HuH-7 (cell line): ENCODE data around the gene PRDX5.

Experiments used
- DNase-seq: peaks from one replicate; pipeline ENCODE4 v3.0.0; 2011; ENCODE audit warnings: low spot score

Gene PRDX5

GRCh38 chr11:64324692-64325469 is 7.0 kb downstream of the PRDX5 start:
- no peak for DNase-seq

DNA sequence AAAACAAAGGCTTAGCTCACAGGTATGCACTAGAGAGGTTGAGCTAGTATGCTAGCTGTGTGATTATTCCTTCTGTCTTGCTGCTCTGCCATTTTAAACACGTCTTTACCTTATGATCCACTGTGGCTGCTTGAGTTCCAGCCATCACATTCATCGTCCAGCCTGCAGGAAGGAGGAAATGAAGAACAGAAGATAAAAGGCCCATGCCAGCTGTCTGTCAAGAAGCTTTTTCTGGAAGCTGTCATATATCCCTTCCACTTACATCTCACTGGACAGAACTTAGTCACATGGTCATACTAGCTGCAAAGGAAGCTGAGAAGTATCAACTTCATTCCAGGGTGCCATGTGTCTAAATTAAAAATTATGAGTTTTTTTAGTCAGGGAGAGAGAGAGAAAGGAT is 9.5 kb downstream of the PRDX5 start:
- no peak for DNase-seq

DNA sequence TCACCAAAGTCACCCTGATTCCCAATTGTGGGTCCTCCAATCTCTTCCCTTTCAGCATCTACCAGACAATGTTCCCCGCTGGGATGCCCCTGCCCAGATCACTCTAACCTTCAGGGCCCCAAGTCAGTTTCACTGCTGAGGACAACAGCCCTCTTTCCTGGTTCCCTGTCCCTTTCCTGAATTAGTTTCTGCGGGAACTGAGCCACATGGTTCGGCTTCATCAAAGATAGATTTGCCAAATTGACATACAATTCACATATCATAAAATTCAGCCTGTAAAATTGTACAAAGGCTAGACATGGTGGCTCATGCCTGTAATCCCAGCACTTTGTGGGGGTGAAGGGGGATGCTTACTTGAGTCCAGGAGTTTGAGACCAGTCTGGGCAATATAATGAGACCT is 10.1 kb downstream of the PRDX5 start:
- DNase-seq, result no peak

DNA sequence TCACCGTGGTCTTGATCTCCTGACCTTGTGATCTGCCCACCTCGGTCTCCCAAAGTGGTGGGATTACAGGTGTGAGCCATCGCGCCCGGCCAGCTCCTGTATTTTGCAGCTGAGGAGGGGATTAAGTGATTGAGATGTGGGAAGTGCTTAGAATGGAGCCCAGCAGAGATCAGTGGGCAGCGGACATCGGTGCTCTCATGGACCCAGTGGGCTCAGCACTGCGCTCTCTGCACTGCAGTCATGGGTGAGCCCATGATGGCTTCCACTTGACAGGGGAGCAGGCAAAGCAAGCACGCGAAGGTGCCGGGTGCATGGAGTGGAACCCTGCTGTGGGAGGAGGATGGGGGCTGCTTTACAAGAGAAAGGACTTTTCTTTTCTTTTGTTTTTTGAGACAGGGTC is 13.0 kb downstream of the PRDX5 start:
- no peak for DNase-seq

DNA sequence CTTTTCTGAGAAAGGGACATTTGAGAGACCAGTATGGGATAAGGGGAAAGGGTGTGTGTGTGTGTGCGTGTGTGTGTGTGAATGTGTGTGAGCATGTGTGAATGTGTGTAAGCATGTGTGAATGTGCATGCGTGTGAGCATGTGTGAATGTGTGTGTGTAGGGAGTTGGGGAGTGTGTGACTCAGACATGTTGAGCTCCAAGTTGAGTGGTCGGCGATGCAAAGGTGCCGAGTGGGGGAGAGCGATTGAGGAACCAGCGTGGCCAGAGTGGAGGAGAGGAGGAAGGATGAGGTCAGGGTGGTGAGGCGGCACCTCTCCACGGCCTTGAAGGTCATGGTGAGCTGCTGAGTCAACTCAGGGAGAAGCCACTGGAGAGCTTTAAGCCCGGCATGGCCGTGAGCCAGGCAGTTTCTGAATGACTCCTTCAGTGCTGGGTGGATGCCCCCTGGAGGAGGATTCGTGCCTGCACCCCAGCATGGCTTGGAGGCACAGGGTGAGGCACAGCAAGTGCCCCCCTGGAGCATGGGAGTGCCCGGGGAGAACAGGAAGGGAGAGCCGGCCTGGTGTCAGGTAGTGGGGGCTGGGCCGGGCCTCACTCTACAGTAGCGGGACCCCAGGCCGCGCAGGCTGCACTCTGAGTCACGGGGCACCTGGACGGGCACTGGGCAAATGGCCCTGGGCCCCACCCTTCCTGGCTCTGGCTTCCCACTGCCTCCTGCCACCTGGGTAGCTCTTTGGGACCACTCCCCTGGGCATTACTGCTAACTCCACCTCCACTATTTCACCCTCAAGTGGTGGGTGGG is 13.8 kb downstream of the PRDX5 start:
- DNase-seq, result no peak

- no peak for DNase-seq
Observed at GRCh38 chr11:64333556-64333955, 15.6 kb downstream of the PRDX5 start.

DNA sequence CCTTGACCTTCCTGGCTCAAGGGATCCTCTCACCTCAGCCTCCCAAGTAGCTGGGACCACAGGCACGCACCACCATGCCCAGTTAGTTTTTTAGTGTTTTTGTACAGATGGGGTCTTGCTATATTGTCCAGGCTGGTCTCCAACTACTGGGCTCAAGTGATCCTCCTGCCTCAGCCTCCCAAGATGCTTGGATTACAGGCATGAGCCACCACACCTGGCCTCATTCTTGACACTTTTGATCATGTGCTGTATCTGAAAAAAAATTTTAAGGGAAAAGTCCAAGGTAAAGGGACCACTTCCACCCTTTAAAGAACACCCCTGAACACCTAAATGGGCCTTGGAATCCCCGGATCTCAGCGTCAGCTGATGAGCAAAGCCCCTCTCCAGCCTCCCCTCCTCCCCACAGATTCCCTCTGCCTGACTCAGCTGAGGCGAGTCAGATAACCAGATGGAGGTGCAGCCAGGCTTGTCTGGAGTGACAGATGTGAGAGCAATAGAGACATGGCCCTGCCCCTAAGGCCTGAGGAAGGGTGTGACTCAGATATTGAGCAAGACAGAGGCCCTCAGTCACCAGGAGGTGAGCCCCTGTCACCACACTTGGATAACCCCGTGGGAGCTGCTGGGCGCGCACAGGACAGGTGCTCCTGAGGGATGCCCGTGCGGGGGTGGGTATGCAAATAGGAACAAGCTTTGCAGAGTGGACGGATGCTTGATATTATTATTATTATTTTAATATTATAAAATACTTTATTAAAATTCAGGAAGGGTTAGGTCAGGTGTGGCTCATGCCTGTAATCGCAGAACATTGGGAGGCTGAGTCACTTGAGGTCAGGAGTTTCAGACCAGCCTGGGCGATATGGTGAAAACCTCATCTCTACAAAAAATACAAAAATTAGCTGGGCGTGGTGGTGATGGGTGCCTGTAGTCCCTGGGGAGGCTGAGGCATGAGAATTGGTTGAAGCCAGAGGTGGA is 17.1 kb downstream of the PRDX5 start:
- peak; percentile 76 for DNase-seq

DNA sequence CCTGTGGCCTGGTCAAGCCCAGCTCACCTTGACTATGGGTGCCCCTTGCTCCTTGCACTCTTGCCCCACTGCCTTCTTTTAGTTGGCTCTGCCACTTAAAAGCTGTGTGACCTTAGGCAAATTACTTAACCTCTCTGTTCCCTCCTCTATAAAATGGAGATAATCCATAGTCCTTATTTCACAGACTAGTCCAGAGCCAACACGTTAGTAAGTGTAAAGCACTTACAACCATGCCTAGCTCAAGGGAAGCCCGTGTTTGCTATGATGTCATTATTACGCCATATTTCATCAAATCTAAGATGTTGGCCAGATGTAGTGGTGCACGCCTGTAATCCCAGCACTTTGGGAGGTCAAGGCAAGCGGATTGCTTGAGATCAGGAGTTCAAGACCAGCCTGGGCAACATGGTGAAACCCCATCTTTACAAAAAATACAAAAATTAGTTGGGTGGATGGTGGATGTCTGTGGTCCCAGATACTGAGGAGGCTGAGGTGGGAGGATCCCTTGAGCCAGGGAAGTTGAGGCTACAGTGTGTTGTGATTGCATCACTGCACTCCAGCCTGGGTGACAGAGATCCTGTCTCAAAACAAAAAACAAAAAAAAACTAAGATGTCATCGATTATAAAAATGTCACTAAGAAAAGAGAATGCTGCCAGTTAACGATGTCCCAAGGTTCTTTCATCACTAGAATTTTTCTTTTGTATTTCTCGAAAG is 19.8 kb downstream of the PRDX5 start:
- no peak for DNase-seq

- no peak for DNase-seq
Observed at GRCh38 chr11:64338716-64339115, 20.8 kb downstream of the PRDX5 start.

GRCh38 chr11:64339286-64339685 is 21.4 kb downstream of the PRDX5 start:
- no peak for DNase-seq

GRCh38 chr11:64339754-64340408 is 22.0 kb downstream of the PRDX5 start, which contains the start of gene CCDC88B:
Gene CCDC88B, plus strand, starts transcription at chr11:64340204. Its CDS starts 63 bp downstream, at chr11:64340267.
- no peak for DNase-seq

DNA sequence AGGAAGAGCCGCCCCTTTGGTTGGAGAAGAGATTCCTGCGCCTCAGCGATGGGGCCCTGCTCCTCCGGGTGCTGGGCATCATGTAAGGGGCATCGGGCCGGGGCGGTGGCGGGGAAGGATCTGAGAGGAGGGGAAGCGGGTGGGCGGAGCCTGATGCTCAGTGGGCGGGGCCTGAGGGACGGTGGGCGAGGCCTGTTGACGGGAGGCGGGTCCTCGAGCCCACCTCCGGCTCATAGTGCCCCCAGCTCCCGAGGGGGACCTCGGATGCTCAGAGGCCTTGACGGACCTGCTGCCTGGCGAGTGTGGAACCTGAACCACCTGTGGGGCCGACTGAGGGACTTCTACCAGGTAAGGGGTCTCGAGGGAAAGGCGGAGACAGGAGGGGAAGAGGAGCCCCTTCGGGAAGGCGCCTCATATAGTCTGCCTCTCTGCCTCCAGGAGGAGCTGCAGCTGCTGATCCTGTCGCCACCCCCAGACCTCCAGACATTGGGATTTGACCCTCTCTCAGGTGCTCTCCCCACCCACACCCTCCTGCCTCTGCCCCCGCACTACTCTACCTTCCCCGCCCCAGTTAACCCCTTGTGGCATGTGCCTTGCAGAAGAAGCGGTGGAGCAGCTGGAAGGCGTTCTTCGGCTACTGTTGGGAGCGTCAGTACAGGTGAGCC is 22.9 kb downstream of the PRDX5 start:
- DNase-seq, result no peak

DNA sequence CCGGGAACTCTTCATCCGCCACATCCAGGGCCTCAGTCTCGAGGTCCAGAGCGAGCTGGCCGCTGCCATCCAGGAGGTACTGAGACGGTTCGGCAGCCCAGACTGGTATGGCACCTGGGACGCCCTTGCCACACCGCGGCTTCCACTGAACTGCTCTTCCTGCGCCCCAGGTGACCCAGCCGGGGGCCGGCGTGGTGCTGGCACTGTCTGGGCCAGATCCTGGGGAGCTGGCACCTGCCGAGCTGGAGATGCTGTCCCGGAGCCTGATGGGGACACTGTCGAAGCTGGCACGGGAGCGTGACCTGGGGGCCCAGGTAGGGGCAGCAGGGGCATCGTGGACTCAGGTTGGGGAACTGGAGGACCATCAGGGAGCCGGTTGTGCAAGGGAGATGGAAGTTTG is 23.5 kb downstream of the PRDX5 start:
- no peak for DNase-seq

DNA sequence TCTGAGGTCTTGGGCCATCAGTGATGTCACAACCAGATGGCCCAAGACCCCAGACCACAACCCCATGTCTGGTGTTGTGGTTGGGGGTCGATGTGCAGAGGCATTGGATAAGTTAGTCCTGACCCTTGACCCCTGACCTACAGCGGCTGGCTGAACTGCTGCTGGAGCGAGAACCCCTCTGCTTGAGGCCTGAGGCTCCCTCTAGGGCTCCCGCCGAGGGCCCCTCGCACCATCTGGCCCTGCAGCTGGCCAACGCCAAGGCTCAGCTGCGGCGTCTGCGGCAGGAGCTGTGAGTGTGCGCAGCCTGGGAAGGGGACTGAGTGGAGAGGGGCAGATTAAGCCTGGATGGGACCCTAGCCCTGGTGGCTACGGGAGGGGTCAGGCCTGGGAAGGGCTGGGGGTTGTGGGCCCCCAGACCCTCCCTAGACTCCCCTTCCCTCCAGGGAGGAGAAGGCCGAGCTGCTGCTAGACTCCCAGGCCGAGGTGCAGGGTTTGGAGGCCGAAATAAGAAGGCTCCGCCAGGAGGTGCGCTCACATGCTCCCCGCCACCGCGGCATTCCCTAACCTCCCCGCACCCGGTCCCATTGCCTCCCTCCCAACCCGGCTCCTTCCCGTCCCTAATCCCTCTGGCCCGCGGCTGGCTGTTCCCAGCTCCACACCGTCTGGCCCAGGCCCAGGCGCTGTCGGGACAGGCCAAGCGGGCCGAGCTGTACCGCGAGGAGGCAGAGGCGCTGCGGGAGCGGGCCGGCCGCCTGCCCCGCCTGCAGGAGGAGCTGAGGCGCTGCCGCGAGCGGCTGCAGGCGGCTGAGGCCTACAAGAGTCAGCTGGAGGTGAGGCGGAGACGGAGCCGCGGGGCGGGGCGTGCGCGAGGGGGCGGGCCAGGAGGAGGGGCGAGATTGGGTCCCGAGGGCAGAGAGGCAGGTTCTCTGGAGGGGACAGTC is 24.2 kb downstream of the PRDX5 start:
- peak; percentile 84 for DNase-seq

DNA sequence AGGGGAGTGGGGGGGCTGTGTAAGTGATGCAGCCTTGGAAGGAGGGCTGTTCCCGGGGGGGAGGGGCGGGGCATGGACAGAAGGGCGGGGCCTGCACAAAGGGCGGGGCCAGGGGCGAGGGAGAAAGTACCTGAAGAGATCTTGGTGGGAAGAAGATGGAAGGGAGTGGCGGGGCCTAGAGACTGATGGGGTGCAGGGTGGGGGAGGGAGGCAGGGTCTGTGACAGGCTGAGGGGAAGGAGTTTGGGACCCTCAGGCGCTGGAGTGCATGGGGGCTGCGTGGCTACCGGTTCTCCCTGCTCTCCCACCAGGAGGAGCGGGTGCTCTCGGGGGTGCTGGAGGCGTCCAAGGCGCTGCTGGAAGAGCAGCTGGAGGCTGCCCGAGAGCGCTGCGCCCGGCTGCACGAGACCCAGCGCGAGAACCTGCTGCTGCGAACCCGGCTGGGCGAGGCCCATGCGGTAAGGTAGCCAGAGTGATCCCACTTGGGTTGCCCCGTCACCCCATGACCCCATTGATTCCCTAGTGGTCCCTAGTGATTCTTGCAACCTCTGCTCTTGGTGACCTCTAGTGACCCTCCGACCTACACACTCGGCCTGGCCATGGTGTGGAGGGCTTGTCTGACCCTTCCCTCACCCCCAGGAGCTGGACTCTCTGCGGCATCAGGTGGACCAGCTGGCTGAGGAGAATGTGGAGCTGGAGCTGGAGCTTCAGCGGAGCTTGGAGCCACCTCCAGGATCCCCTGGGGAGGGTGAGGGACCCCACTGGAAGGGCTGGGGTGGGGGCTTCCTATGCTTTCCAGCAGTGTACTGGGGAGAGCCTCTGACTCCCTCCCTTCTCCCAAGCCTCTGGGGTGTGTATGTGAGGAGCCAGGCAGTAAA is 25.2 kb downstream of the PRDX5 start:
- DNase-seq, result no peak

GRCh38 chr11:64343767-64344559 is 26.0 kb downstream of the PRDX5 start:
- peak; percentile 63 for DNase-seq

GRCh38 chr11:64344787-64345186 is 26.9 kb downstream of the PRDX5 start:
- DNase-seq, result no peak
